Fibroblast of lung (primary cell): ENCODE data around the gene GJB3.
"Not testable (repeated sequence)": the region's sequence is repeated elsewhere in the genome, so short reads cannot be mapped to it uniquely, and the experiment has no call there.

ENCODE experiments used
- CTCF ChIP-seq, 2 donors: IDR thresholded peaks in 1 of 2; conservative IDR thresholded peaks in 1 of 2; 1 replicate in 1 of 2; 2 replicates in 1 of 2; pipeline ENCODE4 v1.5.1; 2011 to 2012; ENCODE audit warnings: low read length in 2 of 2, control low read depth in 1 of 2, inconsistent platforms in 1 of 2, low read depth in 1 of 2, mild to moderate bottlenecking in 1 of 2
- EZH2 ChIP-seq: IDR thresholded peaks from 2 replicates; pipeline ENCODE4 v1.5.1; 2012; ENCODE audit warnings: low read length, control low read depth, mild to moderate bottlenecking; ENCODE audit errors: missing control alignments

- TF ChIP-seq CTCF (conservative IDR thresholded peaks at IDR 0.05 in 1 of 2, IDR thresholded peaks at IDR 0.05 in 1 of 2; ENCODE audit: low read depth in 1 of 2, low read length in 2 of 2); EZH2: not testable (repeated sequence)
Observed at GRCh38 chr1:34732831-34733230, 48.2 kb upstream of the GJB3 start.
